H1 (cell line): ENCODE measurements around the gene CCDC178.

Source experiments
- CREB1 ChIP-seq: IDR thresholded peaks from 2 replicates; pipeline ENCODE4 v1.6.1; 2012; ENCODE audit warnings: inconsistent platforms
- CTCF ChIP-seq, 3 experiments: IDR thresholded peaks; 1 replicate in 2 of 3; 2 replicates in 1 of 3; pipeline versions ENCODE4 v1.5.1 to v1.6.1; 2011; ENCODE audit warnings: low read length in 3 of 3, mild to moderate bottlenecking in 3 of 3, inconsistent platforms in 2 of 3, low read depth in 1 of 3, moderate library complexity in 1 of 3; ENCODE audit not compliant: insufficient read depth in 1 of 3; ENCODE audit errors: control extremely low read depth in 1 of 3
- EZH2 ChIP-seq: fragments of 200-600 bp; sonication (generic); IDR thresholded peaks from 2 replicates; pipeline ENCODE4 v1.7.1; 2012; ENCODE audit warnings: low read depth, mild to moderate bottlenecking, moderate library complexity, low read length, inconsistent platforms; ENCODE audit not compliant: severe bottlenecking
- MAFK ChIP-seq: IDR thresholded peaks from 2 replicates; pipeline ENCODE4 v1.6.1; 2012; ENCODE audit warnings: low read depth, mild to moderate bottlenecking, improper control_type of control experiment, low read length
- POLR2A ChIP-seq, 2 experiments: IDR thresholded peaks; 1 replicate in 1 of 2; 2 replicates in 1 of 2; pipeline ENCODE4 v1.6.1; 2011; ENCODE audit warnings: low read depth in 2 of 2, low read length in 2 of 2, mild to moderate bottlenecking in 2 of 2; ENCODE audit errors: control extremely low read depth in 1 of 2
- POLR2AphosphoS5 ChIP-seq: IDR thresholded peaks from 2 replicates; pipeline ENCODE4 v1.6.1; 2011; ENCODE audit warnings: low read depth, low read length
- POU5F1 ChIP-seq: IDR thresholded peaks from 2 replicates; pipeline ENCODE4 v1.6.1; 2011; ENCODE audit warnings: low read depth, mild to moderate bottlenecking, low read length, moderate library complexity
- SUZ12 ChIP-seq: fragments of 200-600 bp; sonication (generic); IDR thresholded peaks from 2 replicates; pipeline ENCODE4 v1.6.1; 2012; ENCODE audit warnings: mild to moderate bottlenecking, inconsistent platforms, low read length, moderate library complexity, mixed read lengths
- TCF12 ChIP-seq: IDR thresholded peaks from 2 replicates; pipeline ENCODE4 v1.6.1; 2011; ENCODE audit warnings: low read depth, mild to moderate bottlenecking, low read length
- TF ChIP-seq, protein P1 (sequence below): IDR thresholded peaks from 2 replicates; pipeline ENCODE4 v1.6.1; 2012; ENCODE audit warnings: inconsistent platforms

DNA sequence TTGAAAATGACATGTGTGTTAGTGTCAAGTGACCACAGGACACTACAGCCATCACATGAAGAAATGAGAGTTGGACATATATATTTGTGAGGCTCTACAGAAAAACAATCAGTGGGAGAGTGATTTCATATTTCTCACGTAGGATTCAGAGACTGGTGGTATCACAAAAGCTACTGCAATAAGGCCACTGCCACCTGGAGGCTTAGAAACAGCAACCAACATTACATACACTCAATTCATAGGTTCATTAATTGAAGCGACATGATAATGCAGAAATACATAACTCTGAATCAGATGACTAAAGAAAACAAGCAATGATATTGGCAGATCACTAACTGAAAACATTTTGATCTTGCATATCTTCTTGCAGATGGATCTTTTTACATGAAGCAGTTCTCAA, 419.6 kb downstream of the CCDC178 start:
- TF ChIP-seq CTCF (IDR thresholded peaks at IDR 0.05; ENCODE audit: control extremely low read depth in 1 of 3, insufficient read depth in 1 of 3, low read depth in 1 of 3, low read length in 3 of 3) (no peak), MAFK (no peak), SUZ12 (no peak), CREB1 (no peak), POLR2A (IDR thresholded peaks at IDR 0.05; ENCODE audit: control extremely low read depth in 1 of 2, low read depth in 2 of 2, low read length in 2 of 2) (no peak), EZH2 (no peak), TCF12 (no peak), POLR2AphosphoS5 (no peak), POU5F1 (no peak)
- TF ChIP-seq, protein P1, sequence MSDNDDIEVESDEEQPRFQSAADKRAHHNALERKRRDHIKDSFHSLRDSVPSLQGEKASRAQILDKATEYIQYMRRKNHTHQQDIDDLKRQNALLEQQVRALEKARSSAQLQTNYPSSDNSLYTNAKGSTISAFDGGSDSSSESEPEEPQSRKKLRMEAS: no peak
